HepG2 (cell line): Measurements from ENCODE around the gene OBSL1. TPM values are rescaled to one million over a fixed set of nuclear protein-coding genes. Genes with fewer than 3 reads are reported as not detected.

Source experiments
- CHD2 ChIP-seq: IDR thresholded peaks from 2 replicates; pipeline ENCODE4 v1.6.1; 2011; ENCODE audit warnings: low read depth, low read length, improper control_type of control experiment
- IRF2 ChIP-seq: IDR thresholded peaks from 2 replicates; pipeline ENCODE4 v1.6.1; 2018; ENCODE audit warnings: missing genetic modification reagents, missing compliant biosample characterization
- KDM2A ChIP-seq: sonication (generic); formaldehyde crosslinking; IDR thresholded peaks from 2 replicates; pipeline ENCODE4 v1.4.0; 2020; ENCODE audit warnings: low read depth, missing genetic modification reagents, borderline replicate concordance
- MAFG ChIP-seq: sonication (generic); formaldehyde crosslinking; IDR thresholded peaks from 2 replicates; pipeline ENCODE4 v1.5.1; 2020; ENCODE audit warnings: mild to moderate bottlenecking, missing genetic modification reagents
- MED13 ChIP-seq: sonication (generic); formaldehyde crosslinking; IDR thresholded peaks from 2 replicates; pipeline ENCODE4 v1.5.0; 2020; ENCODE audit warnings: missing genetic modification reagents
- NFE2 ChIP-seq: sonication (generic); formaldehyde crosslinking; IDR thresholded peaks from 2 replicates; pipeline ENCODE4 v1.4.0; 2020; ENCODE audit warnings: missing genetic modification reagents
- POLR2AphosphoS5 ChIP-seq: IDR thresholded peaks from 2 replicates; pipeline ENCODE4 v1.6.1; 2012; ENCODE audit warnings: low read depth, low read length
- SALL1 ChIP-seq: sonication (generic); formaldehyde crosslinking; IDR thresholded peaks from 2 replicates; pipeline ENCODE4 v1.8.0; 2022; ENCODE audit warnings: mild to moderate bottlenecking, missing genetic modification reagents
- SMARCC2 ChIP-seq: fragments of 450-650 bp; IDR thresholded peaks from 2 replicates; pipeline ENCODE4 v1.6.1; 2017; ENCODE audit warnings: antibody characterized with exemption, mild to moderate bottlenecking
- STAG1 ChIP-seq: sonication (generic); formaldehyde crosslinking; IDR thresholded peaks from 2 replicates; pipeline ENCODE4 v1.4.0; 2020; ENCODE audit warnings: missing genetic modification reagents
- TBL1XR1 ChIP-seq: fragments of 150-350 bp; IDR thresholded peaks from 2 replicates; pipeline ENCODE4 v1.6.1; 2014; ENCODE audit warnings: borderline replicate concordance, low read length; ENCODE audit not compliant: partially characterized antibody
- TOE1 ChIP-seq: sonication (generic); formaldehyde crosslinking; IDR thresholded peaks from 2 replicates; pipeline ENCODE4 v1.4.0; 2020; ENCODE audit warnings: mild to moderate bottlenecking, missing genetic modification reagents
- WIZ ChIP-seq: sonication (generic); formaldehyde crosslinking; IDR thresholded peaks from 2 replicates; pipeline ENCODE4 v1.5.1; 2020; ENCODE audit warnings: mild to moderate bottlenecking, missing genetic modification reagents
- ZBTB7B ChIP-seq: sonication (generic); formaldehyde crosslinking; IDR thresholded peaks from 2 replicates; pipeline ENCODE4 v1.4.0; 2020; ENCODE audit warnings: missing genetic modification reagents
- ZNF33A ChIP-seq: sonication (generic); formaldehyde crosslinking; IDR thresholded peaks from 2 replicates; pipeline ENCODE4 v1.5.1; 2020; ENCODE audit warnings: missing genetic modification reagents, mild to moderate bottlenecking, moderate library complexity, borderline replicate concordance
- ZNF468 ChIP-seq: sonication (generic); formaldehyde crosslinking; IDR thresholded peaks from 2 replicates; pipeline ENCODE4 v1.8.0; 2022; ENCODE audit warnings: mild to moderate bottlenecking, moderate library complexity, missing genetic modification reagents
- ZNF543 ChIP-seq: sonication (generic); formaldehyde crosslinking; IDR thresholded peaks from 2 replicates; pipeline ENCODE4 v1.4.0; 2020; ENCODE audit warnings: mild to moderate bottlenecking, missing genetic modification reagents
- ZNF563 ChIP-seq: sonication (generic); formaldehyde crosslinking; IDR thresholded peaks from 2 replicates; pipeline ENCODE4 v1.8.0; 2022; ENCODE audit warnings: mild to moderate bottlenecking, moderate library complexity, missing genetic modification reagents
- ZNF567 ChIP-seq: sonication (generic); formaldehyde crosslinking; IDR thresholded peaks from 2 replicates; pipeline ENCODE4 v1.8.1; 2023; ENCODE audit warnings: mild to moderate bottlenecking, missing genetic modification reagents, borderline replicate concordance
- ZNF577 ChIP-seq: sonication (generic); formaldehyde crosslinking; IDR thresholded peaks from 2 replicates; pipeline ENCODE4 v1.4.0; 2020; ENCODE audit warnings: mild to moderate bottlenecking, low read depth, missing genetic modification reagents, borderline replicate concordance
- ZNF776 ChIP-seq: sonication (generic); formaldehyde crosslinking; IDR thresholded peaks from 2 replicates; pipeline ENCODE4 v1.4.0; 2020; ENCODE audit warnings: mild to moderate bottlenecking, missing genetic modification reagents
- polyA plus RNA-seq, 8 experiments: library from polyadenylated mRNA; depleted of rRNA in 3 of 8; stranded (reverse) in 7 of 8; unstranded in 1 of 8; fragments of >200 nt; fragmentation: Illumina TruSeq in 4 of 8; extraction: Trizol in 4 of 8; gene quantifications; 2 replicates each; pipeline versions ENCODE4 v1.2.1 to v1.2.3, GENCODE V29; 2011 to 2016; ENCODE audit warnings: low read depth in 4 of 8, missing spikeins in 1 of 8, mixed read lengths in 1 of 8; ENCODE audit not compliant: insufficient read depth in 1 of 8
- total RNA-seq, 5 experiments: library from RNA; depleted of rRNA; stranded (reverse); fragments of >200 nt; fragmentation: Illumina TruSeq; extraction: Trizol; gene quantifications; 2 replicates each; pipeline ENCODE4 v1.2.3, GENCODE V29; 2016; ENCODE audit warnings: low read depth in 1 of 5
- TF ChIP-seq, protein P1 (sequence below): sonication (generic); formaldehyde crosslinking; IDR thresholded peaks from 2 replicates; pipeline ENCODE4 v1.8.0; 2022; ENCODE audit warnings: missing genetic modification reagents, mild to moderate bottlenecking, inconsistent platforms, borderline replicate concordance
- TF ChIP-seq, protein P2 (sequence below): sonication (generic); formaldehyde crosslinking; conservative IDR thresholded peaks from 2 replicates; pipeline ENCODE4 v1.4.0; 2020; ENCODE audit warnings: mild to moderate bottlenecking, missing genetic modification reagents, moderate library complexity
- TF ChIP-seq, protein P3 (sequence below): sonication (generic); formaldehyde crosslinking; IDR thresholded peaks from 2 replicates; pipeline ENCODE4 v1.4.0; 2020; ENCODE audit warnings: missing genetic modification reagents
- TF ChIP-seq, protein P4 (sequence below): IDR thresholded peaks from 2 replicates; pipeline ENCODE4 v1.6.1; 2016; ENCODE audit warnings: low read depth, control low read depth

The OBSL1 gene
- total and polyA plus RNA-seq, 2 of the 13 experiments (the other 11 are each of a cell fraction or from before 2014, with no cell fraction given): 86.7 to 218 TPM

GRCh38 chr2:219560037-219560892, 11.1 kb downstream of the OBSL1 start (continued):
- TF ChIP-seq, protein P1, sequence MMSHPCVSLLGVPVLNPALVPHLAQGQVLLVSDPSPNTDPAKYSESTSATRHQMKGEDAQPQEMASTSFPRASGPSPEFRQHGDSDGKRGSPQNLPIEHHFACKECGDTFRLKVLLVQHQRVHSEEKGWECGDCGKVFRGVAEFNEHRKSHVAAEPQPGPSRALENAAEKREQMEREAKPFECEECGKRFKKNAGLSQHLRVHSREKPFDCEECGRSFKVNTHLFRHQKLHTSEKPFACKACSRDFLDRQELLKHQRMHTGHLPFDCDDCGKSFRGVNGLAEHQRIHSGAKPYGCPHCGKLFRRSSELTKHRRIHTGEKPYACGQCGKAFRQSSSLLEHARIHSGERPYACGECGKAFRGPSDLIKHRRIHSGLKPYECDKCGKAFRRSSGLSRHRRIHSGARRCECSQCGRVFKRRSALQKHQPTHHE: no peak
- TF ChIP-seq, protein P2, sequence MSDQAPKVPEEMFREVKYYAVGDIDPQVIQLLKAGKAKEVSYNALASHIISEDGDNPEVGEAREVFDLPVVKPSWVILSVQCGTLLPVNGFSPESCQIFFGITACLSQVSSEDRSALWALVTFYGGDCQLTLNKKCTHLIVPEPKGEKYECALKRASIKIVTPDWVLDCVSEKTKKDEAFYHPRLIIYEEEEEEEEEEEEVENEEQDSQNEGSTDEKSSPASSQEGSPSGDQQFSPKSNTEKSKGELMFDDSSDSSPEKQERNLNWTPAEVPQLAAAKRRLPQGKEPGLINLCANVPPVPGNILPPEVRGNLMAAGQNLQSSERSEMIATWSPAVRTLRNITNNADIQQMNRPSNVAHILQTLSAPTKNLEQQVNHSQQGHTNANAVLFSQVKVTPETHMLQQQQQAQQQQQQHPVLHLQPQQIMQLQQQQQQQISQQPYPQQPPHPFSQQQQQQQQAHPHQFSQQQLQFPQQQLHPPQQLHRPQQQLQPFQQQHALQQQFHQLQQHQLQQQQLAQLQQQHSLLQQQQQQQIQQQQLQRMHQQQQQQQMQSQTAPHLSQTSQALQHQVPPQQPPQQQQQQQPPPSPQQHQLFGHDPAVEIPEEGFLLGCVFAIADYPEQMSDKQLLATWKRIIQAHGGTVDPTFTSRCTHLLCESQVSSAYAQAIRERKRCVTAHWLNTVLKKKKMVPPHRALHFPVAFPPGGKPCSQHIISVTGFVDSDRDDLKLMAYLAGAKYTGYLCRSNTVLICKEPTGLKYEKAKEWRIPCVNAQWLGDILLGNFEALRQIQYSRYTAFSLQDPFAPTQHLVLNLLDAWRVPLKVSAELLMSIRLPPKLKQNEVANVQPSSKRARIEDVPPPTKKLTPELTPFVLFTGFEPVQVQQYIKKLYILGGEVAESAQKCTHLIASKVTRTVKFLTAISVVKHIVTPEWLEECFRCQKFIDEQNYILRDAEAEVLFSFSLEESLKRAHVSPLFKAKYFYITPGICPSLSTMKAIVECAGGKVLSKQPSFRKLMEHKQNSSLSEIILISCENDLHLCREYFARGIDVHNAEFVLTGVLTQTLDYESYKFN (CRISPR knock-in tag): no peak
- TF ChIP-seq, protein P3, sequence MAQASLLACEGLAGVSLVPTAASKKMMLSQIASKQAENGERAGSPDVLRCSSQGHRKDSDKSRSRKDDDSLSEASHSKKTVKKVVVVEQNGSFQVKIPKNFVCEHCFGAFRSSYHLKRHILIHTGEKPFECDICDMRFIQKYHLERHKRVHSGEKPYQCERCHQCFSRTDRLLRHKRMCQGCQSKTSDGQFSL (CRISPR knock-in tag): 0 out of 2 replicates have a peak, but pooled peaks have one; percentile 66
- TF ChIP-seq ZNF563 (CRISPR knock-in tag) (peak; percentile 57; the same call in 1 of the 2 replicates), SMARCC2 (no peak), ZNF543 (CRISPR knock-in tag) (no peak), NFE2 (no peak), TBL1XR1 (no peak), ZNF468 (no peak), KDM2A (CRISPR knock-in tag) (0 out of 2 replicates have a peak, but pooled peaks have one; percentile 4), STAG1 (CRISPR knock-in tag) (peak; percentile 31; the same call in 1 of the 2 replicates), ZNF33A (CRISPR knock-in tag) (no peak), ZNF567 (CRISPR knock-in tag) (no peak), MED13 (no peak), ZBTB7B (CRISPR knock-in tag) (no peak), IRF2 (CRISPR knock-in tag) (no peak), WIZ (CRISPR knock-in tag) (no peak), MAFG (CRISPR knock-in tag) (no peak), ZNF577 (CRISPR knock-in tag) (no peak), CHD2 (no peak), ZNF776 (CRISPR knock-in tag) (0 out of 2 replicates have a peak, but pooled peaks have one; percentile 12), TOE1 (no peak), SALL1 (CRISPR knock-in tag) (peak; percentile 14; the same call in 1 of the 2 replicates), POLR2AphosphoS5 (peak; percentile 51; the same call in 1 of the 2 replicates)
- TF ChIP-seq, protein P4, sequence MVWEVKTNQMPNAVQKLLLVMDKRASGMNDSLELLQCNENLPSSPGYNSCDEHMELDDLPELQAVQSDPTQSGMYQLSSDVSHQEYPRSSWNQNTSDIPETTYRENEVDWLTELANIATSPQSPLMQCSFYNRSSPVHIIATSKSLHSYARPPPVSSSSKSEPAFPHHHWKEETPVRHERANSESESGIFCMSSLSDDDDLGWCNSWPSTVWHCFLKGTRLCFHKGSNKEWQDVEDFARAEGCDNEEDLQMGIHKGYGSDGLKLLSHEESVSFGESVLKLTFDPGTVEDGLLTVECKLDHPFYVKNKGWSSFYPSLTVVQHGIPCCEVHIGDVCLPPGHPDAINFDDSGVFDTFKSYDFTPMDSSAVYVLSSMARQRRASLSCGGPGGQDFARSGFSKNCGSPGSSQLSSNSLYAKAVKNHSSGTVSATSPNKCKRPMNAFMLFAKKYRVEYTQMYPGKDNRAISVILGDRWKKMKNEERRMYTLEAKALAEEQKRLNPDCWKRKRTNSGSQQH (CRISPR knock-in tag): no peak
